Keratinocyte (primary cell): Measurements from ENCODE around the gene IFT25.

Experiments
- EZH2 ChIP-seq: IDR thresholded peaks from one replicate; pipeline ENCODE4 v1.6.1; 2012; ENCODE audit warnings: inconsistent platforms, mild to moderate bottlenecking, low read length, moderate library complexity
- TF ChIP-seq, protein P1 (sequence below), 3 experiments: IDR thresholded peaks in 1 of 3; conservative IDR thresholded peaks in 1 of 3; optimal IDR thresholded peaks in 1 of 3; 2 replicates in 2 of 3; 3 replicates in 1 of 3; pipeline versions ENCODE3 to v1.5.1; 2011; ENCODE audit warnings: low read length in 3 of 3, mild to moderate bottlenecking in 3 of 3, moderate library complexity in 2 of 3, control low read depth in 1 of 3, inconsistent platforms in 1 of 3; ENCODE audit not compliant: insufficient read depth in 2 of 3; ENCODE audit errors: extremely low read depth in 1 of 3

DNA sequence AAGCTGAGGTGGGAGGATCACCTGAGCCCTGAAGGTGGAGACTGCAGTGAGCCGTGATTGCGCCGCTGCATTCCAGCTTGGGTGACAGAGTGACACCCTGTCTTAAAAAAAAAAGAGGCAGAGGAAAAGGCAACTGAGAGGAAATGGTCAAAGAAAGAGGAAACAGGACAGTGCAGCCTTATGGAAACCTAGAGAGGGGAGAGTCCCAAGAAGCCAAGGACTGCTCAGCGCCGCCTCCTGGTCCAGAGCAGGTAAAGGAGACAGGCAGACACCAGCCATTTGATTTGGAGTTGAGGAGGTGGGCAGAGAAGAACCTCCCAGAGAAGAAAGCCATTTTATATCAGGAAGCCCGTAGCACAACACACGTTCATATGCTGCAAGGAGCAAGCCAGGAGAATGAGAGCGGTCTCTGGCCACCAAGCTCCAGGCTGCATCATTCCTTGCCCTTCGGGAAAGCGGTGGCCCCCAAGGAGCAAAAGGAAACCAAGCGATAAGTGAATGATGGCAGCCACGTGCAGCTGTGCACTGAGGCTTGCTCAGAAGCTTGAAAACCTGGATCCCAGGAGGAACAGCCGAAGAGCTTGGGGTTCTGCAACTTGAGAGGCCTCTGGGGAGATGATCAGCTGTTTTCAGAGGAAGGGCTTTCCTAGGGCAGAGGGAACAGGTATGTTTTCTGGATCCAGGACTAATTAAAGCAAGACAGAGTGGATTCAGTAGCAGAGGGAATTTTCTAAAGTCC, 34.4 kb upstream of the IFT25 start:
- TF ChIP-seq, protein P1, sequence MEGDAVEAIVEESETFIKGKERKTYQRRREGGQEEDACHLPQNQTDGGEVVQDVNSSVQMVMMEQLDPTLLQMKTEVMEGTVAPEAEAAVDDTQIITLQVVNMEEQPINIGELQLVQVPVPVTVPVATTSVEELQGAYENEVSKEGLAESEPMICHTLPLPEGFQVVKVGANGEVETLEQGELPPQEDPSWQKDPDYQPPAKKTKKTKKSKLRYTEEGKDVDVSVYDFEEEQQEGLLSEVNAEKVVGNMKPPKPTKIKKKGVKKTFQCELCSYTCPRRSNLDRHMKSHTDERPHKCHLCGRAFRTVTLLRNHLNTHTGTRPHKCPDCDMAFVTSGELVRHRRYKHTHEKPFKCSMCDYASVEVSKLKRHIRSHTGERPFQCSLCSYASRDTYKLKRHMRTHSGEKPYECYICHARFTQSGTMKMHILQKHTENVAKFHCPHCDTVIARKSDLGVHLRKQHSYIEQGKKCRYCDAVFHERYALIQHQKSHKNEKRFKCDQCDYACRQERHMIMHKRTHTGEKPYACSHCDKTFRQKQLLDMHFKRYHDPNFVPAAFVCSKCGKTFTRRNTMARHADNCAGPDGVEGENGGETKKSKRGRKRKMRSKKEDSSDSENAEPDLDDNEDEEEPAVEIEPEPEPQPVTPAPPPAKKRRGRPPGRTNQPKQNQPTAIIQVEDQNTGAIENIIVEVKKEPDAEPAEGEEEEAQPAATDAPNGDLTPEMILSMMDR (optimal IDR thresholded peaks at IDR 0.05 in 1 of 3, IDR thresholded peaks at IDR 0.05 in 1 of 3, conservative IDR thresholded peaks at IDR 0.05 in 1 of 3; ENCODE audit: extremely low read depth in 1 of 3, insufficient read depth in 2 of 3, low read length in 3 of 3) = no peak
- no peak for TF ChIP-seq EZH2
